IPS-18a (cell line): ENCODE data around the gene B4GALT2.
A peak's percentile ranks its signal among the peaks of the same experiment; 100 is the strongest.

Experiments
- H3K27ac ChIP-seq: one replicate; pipeline ENCODE4 v1.5.1; 2013; ENCODE audit warnings: low read length
- H3K27me3 ChIP-seq: one replicate; pipeline ENCODE4 v1.6.1; 2013; ENCODE audit warnings: mild to moderate bottlenecking, low read length; ENCODE audit not compliant: control insufficient read depth, insufficient read depth
- H3K36me3 ChIP-seq: one replicate; pipeline ENCODE4 v1.6.1; 2013; ENCODE audit warnings: low read depth, low read length; ENCODE audit not compliant: control insufficient read depth
- H3K4me1 ChIP-seq: one replicate; pipeline ENCODE4 v1.6.1; 2013; ENCODE audit warnings: low read depth, low read length; ENCODE audit not compliant: control insufficient read depth
- H3K4me3 ChIP-seq: one replicate; pipeline ENCODE4 v1.5.1; 2013; ENCODE audit warnings: low read length
- H3K9ac ChIP-seq: one replicate; pipeline ENCODE4 v1.6.1; 2013; ENCODE audit warnings: mild to moderate bottlenecking, low read length, moderate library complexity
- H3K9me3 ChIP-seq: one replicate; pipeline ENCODE4 v1.6.1; 2013; ENCODE audit warnings: low read depth, low read length; ENCODE audit not compliant: control insufficient read depth

The B4GALT2 gene, protein sequence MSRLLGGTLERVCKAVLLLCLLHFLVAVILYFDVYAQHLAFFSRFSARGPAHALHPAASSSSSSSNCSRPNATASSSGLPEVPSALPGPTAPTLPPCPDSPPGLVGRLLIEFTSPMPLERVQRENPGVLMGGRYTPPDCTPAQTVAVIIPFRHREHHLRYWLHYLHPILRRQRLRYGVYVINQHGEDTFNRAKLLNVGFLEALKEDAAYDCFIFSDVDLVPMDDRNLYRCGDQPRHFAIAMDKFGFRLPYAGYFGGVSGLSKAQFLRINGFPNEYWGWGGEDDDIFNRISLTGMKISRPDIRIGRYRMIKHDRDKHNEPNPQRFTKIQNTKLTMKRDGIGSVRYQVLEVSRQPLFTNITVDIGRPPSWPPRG

DNA sequence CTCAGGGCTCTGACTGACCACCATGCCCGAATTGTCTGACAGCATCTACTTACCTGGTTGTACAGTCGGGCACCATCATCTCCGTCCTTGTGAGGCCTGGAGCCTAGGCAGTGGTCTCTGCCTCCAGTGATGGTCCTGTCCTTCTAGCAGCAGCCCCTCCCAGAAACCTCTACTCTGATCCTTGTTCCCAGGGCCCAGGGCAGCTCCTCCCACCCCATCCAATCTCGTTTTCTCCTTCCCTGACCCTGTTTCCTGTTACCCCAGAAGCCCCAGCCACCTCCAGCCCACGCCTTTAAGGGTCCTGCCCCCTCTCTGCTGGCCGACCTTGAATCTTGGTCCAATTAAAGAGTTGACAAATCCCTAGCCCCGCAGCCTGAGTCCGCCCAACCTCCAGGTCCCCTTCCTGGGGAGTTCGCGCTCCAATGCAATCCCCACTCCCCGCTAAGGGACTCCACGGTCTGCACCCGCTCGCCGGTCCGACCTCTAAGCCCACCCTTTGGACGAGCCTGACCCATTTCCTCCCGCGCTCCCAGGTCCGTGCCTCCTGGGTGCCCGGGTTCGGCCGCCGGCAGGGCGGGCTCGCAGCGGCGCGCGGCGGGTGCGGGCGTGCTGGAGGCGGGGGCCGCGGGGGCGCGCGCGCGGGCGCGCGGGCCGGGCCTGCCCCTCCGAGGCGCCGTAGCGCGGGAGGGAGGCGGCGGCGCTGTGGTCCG, at the start of gene B4GALT2:
B4GALT2 (plus strand) TSS at position 660 of the 710 bp plus-strand sequence. CDS start 1,951 bp downstream, outside the sequence.
- H3K36me3 ChIP-seq = peaks cover 14% of the 10 kb centered on the region
- no peaks in the 10 kb centered on the region for H3K27me3 ChIP-seq
- H3K27ac ChIP-seq = no peak within 1 kb of the TSS
- H3K4me1 ChIP-seq = peaks cover 15% of the 10 kb centered on the region
- peak within 1 kb of the TSS; percentile 82 for H3K4me3 ChIP-seq
- H3K9ac ChIP-seq = peak within 1 kb of the TSS; percentile 78
- H3K9me3 ChIP-seq = no peaks in the 10 kb centered on the region

GRCh38 chr1:43930168-43930948, 48.7 kb upstream of the B4GALT2 start:
- H3K27ac ChIP-seq = no peak overlapping the region
- no peak overlapping the region for H3K9ac ChIP-seq
- H3K27me3 ChIP-seq = peaks cover 14% of the 10 kb centered on the region
- no peaks in the 10 kb centered on the region for H3K36me3 ChIP-seq
- no peak overlapping the region for H3K4me3 ChIP-seq
- H3K4me1 ChIP-seq = peaks cover 16% of the 10 kb centered on the region
- no peaks in the 10 kb centered on the region for H3K9me3 ChIP-seq

- no peak overlapping the region for H3K4me3 ChIP-seq
- no peak overlapping the region for H3K27ac ChIP-seq
- H3K4me1 ChIP-seq = peaks cover 20% of the 10 kb centered on the region
- H3K9ac ChIP-seq = no peak overlapping the region
- peaks cover 14% of the 10 kb centered on the region for H3K27me3 ChIP-seq
- H3K9me3 ChIP-seq = no peaks in the 10 kb centered on the region
- H3K36me3 ChIP-seq = no peaks in the 10 kb centered on the region
These were observed 48.1 kb upstream of the B4GALT2 start for GRCh38 chr1:43930949-43931275.

DNA sequence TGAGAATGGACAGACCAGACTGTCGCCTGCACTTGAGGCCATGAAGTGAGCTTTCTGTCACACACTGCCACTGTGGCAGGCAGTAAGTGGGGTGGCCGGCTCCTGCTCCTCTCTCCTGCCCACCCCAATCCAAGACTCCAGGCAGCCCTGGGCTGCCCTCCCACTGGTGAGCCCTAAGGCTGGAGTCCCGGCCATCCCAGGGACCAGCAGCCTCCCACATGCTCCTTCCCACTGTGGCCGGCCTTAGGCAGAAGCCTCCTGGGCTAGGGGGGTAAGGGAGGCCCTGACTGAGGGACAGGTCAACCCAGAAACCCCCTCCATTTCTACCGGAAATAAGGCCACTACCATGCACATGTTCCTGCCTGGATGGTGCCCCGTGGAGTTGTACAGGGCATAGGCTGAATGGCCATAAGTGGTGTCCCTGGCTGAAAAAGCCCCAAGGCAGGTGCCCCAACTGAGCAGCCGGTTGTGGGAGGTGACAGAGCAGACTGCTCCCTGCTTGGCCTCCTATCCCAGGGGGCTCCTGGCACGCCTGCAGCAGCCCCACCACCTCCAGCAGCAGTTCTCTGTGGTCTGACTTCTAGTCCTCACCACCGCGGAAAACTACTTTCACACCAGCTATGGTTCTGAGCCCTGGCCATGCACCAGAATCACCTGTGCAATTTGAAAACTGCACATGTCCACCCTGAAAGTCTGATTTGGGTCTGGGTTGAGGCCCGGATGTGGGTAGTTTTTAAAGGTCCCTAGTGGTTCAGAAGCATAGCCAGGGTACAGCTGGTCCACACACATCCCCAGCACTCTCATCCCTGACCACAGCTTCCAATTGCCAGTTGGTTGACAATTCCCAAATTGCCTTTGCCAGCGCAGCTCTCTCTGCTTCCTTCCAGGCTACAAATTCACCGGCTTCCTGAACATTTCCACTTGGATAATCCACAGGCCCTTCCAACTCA, 47.0 kb upstream of the B4GALT2 start:
- H3K27me3 ChIP-seq = peaks cover 14% of the 10 kb centered on the region
- H3K4me3 ChIP-seq = no peak overlapping the region
- peaks cover 23% of the 10 kb centered on the region for H3K4me1 ChIP-seq
- H3K27ac ChIP-seq = no peak overlapping the region
- H3K9ac ChIP-seq = no peak overlapping the region
- H3K9me3 ChIP-seq = no peaks in the 10 kb centered on the region
- no peaks in the 10 kb centered on the region for H3K36me3 ChIP-seq

- H3K36me3 ChIP-seq = no peaks in the 10 kb centered on the region
- H3K4me3 ChIP-seq = peak overlapping the region; percentile 73
- peaks cover 23% of the 10 kb centered on the region for H3K4me1 ChIP-seq
- H3K9me3 ChIP-seq = no peaks in the 10 kb centered on the region
- peaks cover 14% of the 10 kb centered on the region for H3K27me3 ChIP-seq
- peak overlapping the region; percentile 34 for H3K9ac ChIP-seq
- no peak overlapping the region for H3K27ac ChIP-seq
These were observed 46.1 kb upstream of the B4GALT2 start for GRCh38 chr1:43932786-43933385.

- Histone ChIP-seq H3K27me3 (peaks cover 14% of the 10 kb centered on the region), H3K4me1 (peaks cover 23% of the 10 kb centered on the region), H3K9me3 (no peaks in the 10 kb centered on the region), H3K9ac (peak within 1 kb of the TSS; percentile 34), H3K4me3 (peak within 1 kb of the TSS; percentile 73), H3K36me3 (no peaks in the 10 kb centered on the region), H3K27ac (no peak within 1 kb of the TSS)
These were observed 45.5 kb upstream of the B4GALT2 start, which contains the start of gene ARTN for GRCh38 chr1:43933386-43934100. Gene ARTN (plus strand): TSS chr1:43933801. CDS start chr1:43935657, 1,856 bp downstream.

- H3K36me3 ChIP-seq = no peaks in the 10 kb centered on the region
- H3K27me3 ChIP-seq = peaks cover 14% of the 10 kb centered on the region
- H3K4me3 ChIP-seq = peak overlapping the region; percentile 73
- no peak overlapping the region for H3K27ac ChIP-seq
- H3K9ac ChIP-seq = no peak overlapping the region
- peaks cover 23% of the 10 kb centered on the region for H3K4me1 ChIP-seq
- H3K9me3 ChIP-seq = no peaks in the 10 kb centered on the region
These were observed 44.7 kb upstream of the B4GALT2 start for GRCh38 chr1:43934101-43934985.

DNA sequence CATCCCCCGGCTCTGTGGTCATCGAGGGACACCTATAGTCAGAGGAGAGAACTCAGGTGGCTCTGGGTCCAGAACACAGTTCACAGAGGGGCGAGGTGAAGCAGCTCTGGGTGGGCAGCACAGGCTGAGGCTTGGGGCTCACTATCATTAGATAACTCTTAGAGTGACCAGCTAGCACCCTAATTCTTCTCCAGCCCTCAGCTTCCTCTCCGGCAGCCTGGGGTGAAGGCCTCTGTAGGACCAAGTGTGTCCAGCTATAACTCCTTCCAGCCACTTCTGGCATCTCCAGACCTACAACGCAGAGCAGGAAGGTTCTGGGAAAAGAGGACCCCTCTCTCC, 44.1 kb upstream of the B4GALT2 start:
- peaks cover 23% of the 10 kb centered on the region for H3K4me1 ChIP-seq
- H3K9me3 ChIP-seq = no peaks in the 10 kb centered on the region
- no peak overlapping the region for H3K9ac ChIP-seq
- H3K27ac ChIP-seq = no peak overlapping the region
- peaks cover 14% of the 10 kb centered on the region for H3K27me3 ChIP-seq
- H3K4me3 ChIP-seq = peak overlapping the region; percentile 14
- no peaks in the 10 kb centered on the region for H3K36me3 ChIP-seq

DNA sequence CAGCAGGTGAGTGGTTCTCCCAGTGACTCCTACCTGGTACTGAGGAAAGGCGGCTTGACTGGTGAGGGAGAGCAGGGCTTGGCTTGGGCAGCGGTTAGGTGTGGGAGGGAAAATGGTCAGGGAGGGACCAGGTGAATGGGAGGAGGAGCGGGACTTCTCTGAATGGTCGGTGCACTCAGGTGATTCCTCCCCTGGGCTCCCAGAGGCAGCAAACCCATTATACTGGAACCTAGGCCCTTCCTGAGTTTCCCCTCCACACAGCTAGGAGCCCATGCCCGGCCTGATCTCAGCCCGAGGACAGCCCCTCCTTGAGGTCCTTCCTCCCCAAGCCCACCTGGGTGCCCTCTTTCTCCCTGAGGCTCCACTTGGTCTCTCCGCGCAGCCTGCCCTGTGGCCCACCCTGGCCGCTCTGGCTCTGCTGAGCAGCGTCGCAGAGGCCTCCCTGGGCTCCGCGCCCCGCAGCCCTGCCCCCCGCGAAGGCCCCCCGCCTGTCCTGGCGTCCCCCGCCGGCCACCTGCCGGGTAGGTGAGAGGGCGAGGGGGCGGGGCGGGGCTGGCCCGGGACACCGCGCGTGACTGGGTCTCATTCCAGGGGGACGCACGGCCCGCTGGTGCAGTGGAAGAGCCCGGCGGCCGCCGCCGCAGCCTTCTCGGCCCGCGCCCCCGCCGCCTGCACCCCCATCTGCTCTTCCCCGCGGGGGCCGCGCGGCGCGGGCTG, 43.1 kb upstream of the B4GALT2 start:
- no peak overlapping the region for H3K27ac ChIP-seq
- H3K4me1 ChIP-seq = peaks cover 23% of the 10 kb centered on the region
- H3K9ac ChIP-seq = no peak overlapping the region
- H3K4me3 ChIP-seq = peak overlapping the region; percentile 53
- no peaks in the 10 kb centered on the region for H3K36me3 ChIP-seq
- H3K27me3 ChIP-seq = peaks cover 14% of the 10 kb centered on the region
- no peaks in the 10 kb centered on the region for H3K9me3 ChIP-seq
